SK-N-MC (cell line): ENCODE data around the gene EVI5L.
A peak's percentile ranks its signal among the peaks of the same experiment; 100 is the strongest.
"Not testable (repeated sequence)": the region's sequence is repeated elsewhere in the genome, so short reads cannot be mapped to it uniquely, and the experiment has no call there.

Experiments
- DNase-seq: peaks from one replicate; pipeline ENCODE4 v3.0.0-alpha.2; 2011; ENCODE audit warnings: low read depth, low spot score
- H3K27ac ChIP-seq: fragments of 200-600 bp; sonication (generic); 2 replicates; pipeline ENCODE4 v1.5.1; 2016; ENCODE audit warnings: mixed run types
- H3K36me3 ChIP-seq: fragments of 200-600 bp; sonication (generic); 2 replicates; pipeline ENCODE4 v1.6.1; 2017; ENCODE audit warnings: antibody characterized with exemption, low read length, mixed read lengths; ENCODE audit not compliant: insufficient read depth
- H3K4me3 ChIP-seq: fragments of 200-600 bp; sonication (generic); 2 replicates; pipeline ENCODE4 v1.5.1; 2016
- H3K9ac ChIP-seq: fragments of 200-600 bp; sonication (generic); 2 replicates; pipeline ENCODE4 v1.8.0; 2017; ENCODE audit warnings: mixed run types, mixed read lengths; ENCODE audit not compliant: insufficient read length
- H3K9me3 ChIP-seq: fragments of 200-600 bp; sonication (generic); 2 replicates; pipeline ENCODE4 v1.6.1; 2017; ENCODE audit warnings: low read depth, mild to moderate bottlenecking, antibody characterized with exemption, low read length, moderate library complexity, mixed read lengths
- EZH2 ChIP-seq: fragments of 200-600 bp; sonication (generic); IDR thresholded peaks from one replicate; pipeline ENCODE4 v1.6.1; 2017; ENCODE audit warnings: antibody characterized with exemption
- FOXP2 ChIP-seq: optimal IDR thresholded peaks from 2 replicates; pipeline ENCODE3; 2011; ENCODE audit warnings: mild to moderate bottlenecking, moderate library complexity; ENCODE audit not compliant: insufficient read depth; ENCODE audit errors: extremely low read length, control extremely low read depth
- POLR2AphosphoS5 ChIP-seq: IDR thresholded peaks from 2 replicates; pipeline ENCODE4 v1.6.1; 2012; ENCODE audit warnings: mild to moderate bottlenecking, low read depth, low read length, borderline replicate concordance

The EVI5L gene

DNA sequence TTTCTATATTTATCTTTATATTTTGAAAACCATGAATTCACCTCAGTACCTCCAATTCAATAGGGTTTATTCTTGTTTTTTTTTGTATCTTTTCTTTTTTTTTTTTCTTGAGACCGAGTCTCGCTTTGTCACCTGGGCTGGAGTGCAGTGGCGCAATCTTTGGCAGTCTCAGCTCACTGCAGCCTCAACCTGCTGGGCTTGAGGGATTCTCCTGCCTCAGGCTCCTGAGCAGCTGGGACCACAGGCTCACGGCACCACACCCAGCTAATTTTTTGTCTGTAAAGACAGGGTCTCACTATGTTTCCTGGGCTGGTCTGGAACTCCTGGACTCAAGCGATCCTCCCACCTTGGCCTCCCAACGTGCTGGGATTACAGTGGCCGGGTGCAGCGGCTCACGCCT lies 23.1 kb upstream of the EVI5L start:
- no peak for DNase-seq
- TF ChIP-seq FOXP2 (no peak), EZH2 (no peak), POLR2AphosphoS5 (no peak)
- Histone ChIP-seq H3K27ac (no peak overlapping the region), H3K4me3 (no peak overlapping the region), H3K9me3 (no peaks in the 10 kb centered on the region), H3K9ac (no peak overlapping the region), H3K36me3 (no peaks in the 10 kb centered on the region)

GRCh38 chr19:7808108-7808507 lies 21.9 kb upstream of the EVI5L start:
- no peaks in the 10 kb centered on the region for H3K9me3 ChIP-seq
- no peak overlapping the region for H3K4me3 ChIP-seq
- no peak overlapping the region for H3K27ac ChIP-seq
- no peak overlapping the region for H3K9ac ChIP-seq
- H3K36me3 ChIP-seq = no peaks in the 10 kb centered on the region
- TF ChIP-seq FOXP2 = no peak
- no peak for TF ChIP-seq POLR2AphosphoS5
- no peak for TF ChIP-seq EZH2
- no peak for DNase-seq

DNA sequence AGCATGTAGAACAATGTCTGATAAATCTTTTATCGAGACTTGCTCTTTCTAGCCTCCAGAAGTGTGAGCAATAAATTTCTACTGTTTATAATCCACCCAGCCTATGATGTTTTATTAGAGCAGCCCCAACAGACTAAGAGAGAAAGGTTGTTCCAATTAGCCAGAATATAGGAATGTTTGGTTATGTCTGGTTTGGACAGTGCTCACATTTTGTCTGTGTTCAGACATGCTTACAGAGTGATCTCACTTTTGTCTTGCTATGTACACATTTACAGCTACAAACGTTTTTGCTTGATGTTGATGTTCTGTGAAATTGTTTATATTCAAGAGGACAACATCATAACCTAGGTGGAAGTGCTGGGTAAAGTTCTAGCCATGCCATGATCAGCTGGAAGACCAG lies 18.0 kb upstream of the EVI5L start:
- no peak overlapping the region for H3K27ac ChIP-seq
- H3K4me3 ChIP-seq = no peak overlapping the region
- no peak for DNase-seq
- TF ChIP-seq POLR2AphosphoS5 = no peak
- TF ChIP-seq FOXP2 = no peak
- no peak for TF ChIP-seq EZH2
- no peak overlapping the region for H3K9ac ChIP-seq
- no peaks in the 10 kb centered on the region for H3K9me3 ChIP-seq
- no peaks in the 10 kb centered on the region for H3K36me3 ChIP-seq

GRCh38 chr19:7815325-7815724 lies 14.7 kb upstream of the EVI5L start:
- H3K36me3 ChIP-seq = no peaks in the 10 kb centered on the region
- no peak for TF ChIP-seq FOXP2
- TF ChIP-seq POLR2AphosphoS5 = no peak
- TF ChIP-seq EZH2 = no peak
- no peak for DNase-seq
- H3K4me3 ChIP-seq = no peak overlapping the region
- no peaks in the 10 kb centered on the region for H3K9me3 ChIP-seq
- H3K27ac ChIP-seq = no peak overlapping the region
- no peak overlapping the region for H3K9ac ChIP-seq

GRCh38 chr19:7816040-7816439 lies 14.0 kb upstream of the EVI5L start:
- not testable (repeated sequence) for H3K4me3 ChIP-seq, H3K9me3 ChIP-seq, H3K27ac ChIP-seq, DNase-seq, H3K9ac ChIP-seq, H3K36me3 ChIP-seq

DNA sequence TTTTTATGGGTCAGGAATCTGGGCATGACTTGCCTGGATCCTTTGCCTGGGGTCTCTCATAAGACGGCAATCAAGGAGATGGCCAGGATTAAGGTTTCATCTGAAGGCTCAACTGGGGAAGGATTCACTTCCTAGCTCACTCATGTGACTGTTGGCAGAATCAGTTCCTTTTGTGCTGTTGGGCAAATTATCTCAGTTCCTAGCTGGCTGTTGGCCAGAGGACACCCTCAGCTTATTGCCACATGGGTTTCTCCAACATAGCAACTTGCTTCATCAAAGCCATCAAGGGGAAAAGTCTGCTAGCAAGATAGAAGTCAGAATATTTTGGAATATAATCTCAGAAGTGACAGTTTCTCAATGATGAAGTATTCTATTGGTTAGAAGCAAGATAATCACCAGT lies 12.2 kb upstream of the EVI5L start:
- Histone ChIP-seq H3K4me3 (no peak overlapping the region), H3K9me3 (no peaks in the 10 kb centered on the region), H3K9ac (no peak overlapping the region), H3K27ac (no peak overlapping the region), H3K36me3 (no peaks in the 10 kb centered on the region)
- DNase-seq = no peak
- no peak for TF ChIP-seq EZH2
- TF ChIP-seq POLR2AphosphoS5 = no peak
- no peak for TF ChIP-seq FOXP2

DNA sequence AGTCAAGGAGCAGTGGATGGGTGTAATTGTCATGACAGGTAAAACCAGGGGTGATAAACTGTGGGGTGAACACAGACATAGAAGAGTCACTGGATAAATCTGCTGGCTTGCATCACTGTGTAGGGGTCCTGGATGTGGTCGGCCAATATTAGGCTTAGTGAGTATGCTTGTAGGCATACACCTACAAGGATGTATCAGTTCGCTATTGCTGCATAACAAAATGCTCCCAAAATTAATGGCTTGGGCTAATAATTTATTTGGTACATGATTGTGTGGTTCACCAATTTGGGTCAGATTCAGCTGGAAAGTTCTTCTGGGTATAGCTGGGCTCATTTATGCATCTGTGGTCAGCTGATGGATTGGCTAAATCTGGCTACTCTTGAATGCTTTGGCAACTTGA lies 11.2 kb upstream of the EVI5L start:
- Histone ChIP-seq H3K4me3 (no peak overlapping the region), H3K9me3 (no peaks in the 10 kb centered on the region), H3K27ac (no peak overlapping the region), H3K36me3 (no peaks in the 10 kb centered on the region), H3K9ac (no peak overlapping the region)
- TF ChIP-seq POLR2AphosphoS5 = no peak
- TF ChIP-seq FOXP2 = no peak
- no peak for TF ChIP-seq EZH2
- DNase-seq = no peak

DNA sequence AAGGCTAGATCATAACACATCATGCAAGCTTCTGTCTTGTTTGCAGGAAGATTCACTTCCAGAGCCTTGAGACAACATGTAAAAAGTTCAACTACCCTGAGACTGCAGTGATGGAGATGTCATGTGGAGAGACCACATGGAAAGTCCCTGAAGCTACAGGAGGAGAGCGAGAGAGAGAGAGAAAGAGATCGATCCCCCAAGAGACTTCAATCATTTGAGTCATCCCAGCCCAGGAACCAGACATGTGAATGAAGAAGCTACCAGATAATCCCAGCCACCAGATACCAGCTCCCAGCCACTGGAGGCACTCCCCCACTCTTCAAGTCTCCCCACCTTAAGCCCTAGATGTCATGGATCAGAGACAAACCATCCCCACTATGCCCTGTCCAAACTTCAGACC lies 10.7 kb upstream of the EVI5L start:
- no peak overlapping the region for H3K9ac ChIP-seq
- TF ChIP-seq POLR2AphosphoS5 (no peak), FOXP2 (no peak), EZH2 (no peak)
- no peak overlapping the region for H3K4me3 ChIP-seq
- DNase-seq = no peak
- H3K9me3 ChIP-seq = no peaks in the 10 kb centered on the region
- no peaks in the 10 kb centered on the region for H3K36me3 ChIP-seq
- H3K27ac ChIP-seq = no peak overlapping the region

- Histone ChIP-seq H3K9me3 (no peaks in the 10 kb centered on the region), H3K36me3 (no peaks in the 10 kb centered on the region), H3K4me3 (no peak overlapping the region), H3K9ac (no peak overlapping the region), H3K27ac (0 out of 2 replicates have a peak overlapping the region, but pooled peaks have one; percentile 21)
- TF ChIP-seq POLR2AphosphoS5 (no peak), FOXP2 (no peak), EZH2 (no peak)
- DNase-seq = no peak
Measured at GRCh38 chr19:7820588-7820987, 9.4 kb upstream of the EVI5L start.
